ENCODE measurements around the gene PDXDC1.
"Not testable (repeated sequence)": the region's sequence is repeated elsewhere in the genome, so short reads cannot be mapped to it uniquely, and the experiment has no call there.

DNA sequence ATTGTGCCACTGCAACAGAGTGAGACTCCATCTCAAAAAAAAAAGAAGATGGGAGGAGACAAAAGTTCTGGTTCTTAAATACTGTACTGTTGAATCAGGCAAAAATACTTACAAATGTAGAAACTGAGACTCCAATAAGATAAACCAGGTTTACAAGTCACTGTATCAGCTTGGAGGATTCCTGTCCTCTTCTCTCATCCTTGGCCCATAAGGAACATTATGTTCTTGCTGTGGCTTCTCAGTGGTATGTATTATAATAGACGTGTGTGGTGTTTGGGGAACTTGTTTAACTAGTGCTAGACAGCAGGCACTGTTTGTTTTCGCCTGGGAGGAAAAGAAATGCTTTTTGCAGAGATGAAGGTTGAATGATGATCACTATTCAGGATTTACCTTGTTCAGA, 7.7 kb downstream of the PDXDC1 start:
- TF ChIP-seq POLR2A (IDR thresholded peaks at IDR 0.05; ENCODE audit: low read length); GATA1 (IDR thresholded peaks at IDR 0.05; ENCODE audit: low read depth, low read length): not testable (repeated sequence)

All from erythroblast (primary cell).